Common myeloid progenitor, CD34-positive (primary cell): Measurements from ENCODE around the gene GRID1.

Experiments
- CTCF ChIA-PET: fragments of 350-600 bp; sonication (Branson Sonifier 250); formaldehyde crosslinking; loops from one replicate; lab custom pipeline; 2021; ENCODE audit warnings: antibody characterized with exemption; lab: Charles Lee
- POLR2A ChIA-PET: fragments of 350-600 bp; sonication (Branson Sonifier 250); formaldehyde crosslinking; loops from one replicate; lab custom pipeline; 2021; ENCODE audit warnings: antibody characterized with exemption; lab: Charles Lee
- DNase-seq, 3 donors: peaks; one replicate each; pipeline versions ENCODE4 v3.0.0 to v3.0.0-alpha.2; 2013
- H3K27ac ChIP-seq, 2 experiments: 1 replicate in 1 of 2; 2 replicates in 1 of 2; pipeline ENCODE4 v1.7.0; 2013; ENCODE audit warnings: inconsistent platforms in 2 of 2, low read length in 2 of 2, mild to moderate bottlenecking in 2 of 2, low read depth in 1 of 2, moderate library complexity in 1 of 2; ENCODE audit not compliant: severe bottlenecking in 2 of 2, insufficient read depth in 1 of 2, poor library complexity in 1 of 2
- H3K27me3 ChIP-seq, 5 experiments: replicated peaks in 2 of 5; 1 replicate in 3 of 5; 2 replicates in 2 of 5; pipeline versions ENCODE4 v1.6.1 to v1.7.0; 2013; ENCODE audit warnings: low read length in 4 of 5, mild to moderate bottlenecking in 2 of 5, moderate library complexity in 2 of 5, inconsistent platforms in 1 of 5; ENCODE audit not compliant: insufficient read depth in 5 of 5, control insufficient read depth in 4 of 5
- H3K36me3 ChIP-seq, 4 experiments: 1 replicate in 2 of 4; 2 replicates in 2 of 4; pipeline versions ENCODE4 v1.6.1 to v1.7.0; 2013; ENCODE audit warnings: low read length in 3 of 4, control low read depth in 1 of 4, mild to moderate bottlenecking in 1 of 4; ENCODE audit not compliant: control insufficient read depth in 4 of 4, insufficient read depth in 4 of 4
- H3K4me1 ChIP-seq, 4 experiments: 1 replicate in 3 of 4; 2 replicates in 1 of 4; pipeline versions ENCODE4 v1.6.1 to v1.7.1; 2013; ENCODE audit warnings: low read length in 3 of 4, mild to moderate bottlenecking in 3 of 4, control low read depth in 1 of 4, inconsistent platforms in 1 of 4, moderate library complexity in 1 of 4; ENCODE audit not compliant: control insufficient read depth in 4 of 4, insufficient read depth in 4 of 4; ENCODE audit errors: control extremely low read depth in 1 of 4
- H3K4me3 ChIP-seq, 7 experiments: 1 replicate in 4 of 7; 2 replicates in 3 of 7; pipeline versions ENCODE4 v1.5.1 to v1.7.0; 2013; ENCODE audit warnings: mild to moderate bottlenecking in 7 of 7, low read length in 6 of 7, moderate library complexity in 6 of 7, inconsistent platforms in 2 of 7, low read depth in 2 of 7, control low read depth in 1 of 7; ENCODE audit not compliant: insufficient read depth in 4 of 7, control insufficient read depth in 1 of 7; ENCODE audit errors: extremely low read depth in 1 of 7
- H3K9me3 ChIP-seq, 5 experiments: 1 replicate in 4 of 5; 2 replicates in 1 of 5; pipeline versions ENCODE4 v1.6.1 to v1.7.1; 2013; ENCODE audit warnings: low read length in 4 of 5, mild to moderate bottlenecking in 2 of 5, inconsistent platforms in 1 of 5, low read depth in 1 of 5, moderate library complexity in 1 of 5; ENCODE audit not compliant: control insufficient read depth in 4 of 5, insufficient read depth in 2 of 5; ENCODE audit errors: control extremely low read depth in 1 of 5
- WGBS: methylation state at CpG from one replicate; pipeline ENCODE4 v1.1.5; 2013; ENCODE audit not compliant: insufficient coverage; 5-methylcytosine and 5-hydroxymethylcytosine counted together

The GRID1 gene

DNA sequence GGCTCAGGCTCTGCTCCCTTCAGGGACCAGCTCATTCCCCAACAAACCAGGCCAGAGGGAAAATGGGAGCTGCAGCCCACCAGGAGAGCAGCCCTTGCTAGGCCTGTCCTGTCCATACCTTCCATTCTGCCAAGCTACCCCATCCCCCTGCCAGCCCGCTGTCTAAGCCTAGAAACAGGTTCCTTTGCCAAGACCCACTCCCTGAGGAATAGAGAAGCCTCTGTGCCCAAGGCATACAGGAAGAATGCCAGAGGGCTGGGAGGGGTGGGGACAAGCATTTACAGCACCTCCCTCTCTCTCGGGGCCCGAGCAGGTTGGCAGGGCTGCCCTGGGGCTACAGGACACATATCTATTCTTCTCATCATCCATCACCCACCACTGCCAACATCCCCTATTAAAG is 178.3 kb downstream of the GRID1 start:
- WGBS = no CpG with 5 or more reads among the region's 3 CpGs
- ChIA-PET POLR2A (no interaction called here), CTCF (no interaction called here)
- Histone ChIP-seq H3K4me3 (no peak overlapping the region), H3K4me1 (no peaks in the 10 kb centered on the region), H3K9me3 (peaks cover 0 to 3% (median 0%) of the 10 kb centered on the region in 5 experiments), H3K36me3 (no peaks in the 10 kb centered on the region), H3K27me3 (no peaks in the 10 kb centered on the region), H3K27ac (no peak overlapping the region)
- DNase-seq = no peak

DNA sequence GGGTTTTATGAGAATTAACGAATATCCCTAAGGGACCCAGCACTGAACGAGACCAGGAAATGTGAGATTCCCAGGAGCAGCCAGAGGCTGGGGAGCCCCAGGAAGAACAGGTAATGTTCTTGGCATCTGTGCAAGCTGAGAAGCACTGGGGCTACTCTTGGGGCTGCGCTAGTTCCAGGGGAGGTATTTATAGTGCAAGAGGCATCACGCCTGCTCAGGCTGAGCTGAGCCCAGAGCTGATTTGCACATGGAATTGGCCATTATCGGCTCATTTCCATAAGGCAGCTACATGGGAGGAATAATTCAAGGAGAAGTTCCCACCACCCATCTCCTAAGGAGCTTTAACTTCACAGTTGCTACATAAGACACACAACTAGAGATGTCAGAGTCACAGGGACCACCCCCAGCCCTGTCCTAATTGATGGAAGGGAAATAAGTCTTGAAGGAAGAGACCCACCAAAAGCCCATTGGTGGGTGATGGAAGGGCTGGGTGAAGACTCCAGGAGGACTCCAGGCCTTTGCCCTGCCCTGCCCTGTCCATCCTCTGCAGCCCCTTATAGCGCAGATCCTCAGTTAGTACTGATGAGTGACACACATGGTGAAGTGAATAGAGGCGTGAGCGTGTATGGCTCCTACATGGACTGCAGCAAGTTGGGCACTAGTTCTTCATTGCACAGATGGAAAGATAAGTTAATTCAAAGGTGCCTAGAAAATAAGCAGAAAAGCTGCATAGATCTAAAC is 178.9 kb downstream of the GRID1 start:
- H3K27me3 ChIP-seq = no peaks in the 10 kb centered on the region
- no peaks in the 10 kb centered on the region for H3K36me3 ChIP-seq
- no peak for DNase-seq
- ChIA-PET CTCF (no interaction called here), POLR2A (no interaction called here)
- 98% methylated on average over 6 of the region's 8 CpGs for WGBS
- no peak overlapping the region for H3K27ac ChIP-seq
- peaks cover 0 to 3% (median 0%) of the 10 kb centered on the region in 5 experiments for H3K9me3 ChIP-seq
- no peak overlapping the region for H3K4me3 ChIP-seq
- no peaks in the 10 kb centered on the region for H3K4me1 ChIP-seq

DNA sequence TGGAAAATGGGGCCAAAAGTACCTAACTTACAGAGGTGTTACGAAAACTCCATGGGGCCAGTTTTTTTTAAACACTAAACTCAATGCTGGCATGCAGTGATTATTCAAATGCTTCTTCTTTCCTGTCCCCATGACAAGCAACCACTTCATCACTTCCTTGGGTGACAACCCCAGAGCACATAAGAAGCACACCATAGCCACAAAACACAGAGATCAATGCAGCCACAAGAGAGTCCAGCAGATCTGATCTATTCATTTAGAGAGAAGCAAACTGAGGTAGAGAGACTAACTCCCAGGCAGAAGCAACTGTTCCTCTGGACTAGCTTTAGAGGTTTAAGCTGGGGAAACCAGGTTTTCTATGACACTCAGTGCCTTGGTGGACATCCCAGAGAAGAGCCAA is 180.0 kb downstream of the GRID1 start:
- Histone ChIP-seq H3K4me3 (no peak overlapping the region), H3K4me1 (no peaks in the 10 kb centered on the region), H3K36me3 (no peaks in the 10 kb centered on the region), H3K9me3 (peaks cover 0 to 3% (median 0%) of the 10 kb centered on the region in 5 experiments), H3K27ac (no peak overlapping the region), H3K27me3 (no peaks in the 10 kb centered on the region)
- POLR2A ChIA-PET = no interaction called here
- no peak for DNase-seq
- WGBS = 100% methylated on average over 1 of the region's 1 CpG
- CTCF ChIA-PET = no interaction called here

DNA sequence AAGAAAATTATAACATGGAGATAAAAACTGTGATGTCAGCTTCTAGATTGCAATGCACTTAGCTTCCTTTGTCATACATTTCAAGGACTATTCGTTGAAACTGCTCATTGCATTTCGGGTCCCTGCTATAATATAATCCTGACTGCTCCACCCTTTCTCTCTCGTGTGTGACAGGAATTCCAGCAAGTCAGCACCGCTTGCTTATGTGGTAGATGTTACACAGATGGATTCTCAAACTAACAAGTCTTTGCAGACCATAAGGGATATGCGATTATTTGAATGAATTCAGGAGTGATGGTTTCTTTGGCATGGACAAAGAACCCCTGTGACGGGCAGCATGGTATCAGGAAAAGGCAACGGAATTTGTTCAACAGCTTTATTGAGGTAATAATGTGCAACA is 184.0 kb downstream of the GRID1 start:
- DNase-seq = no peak
- Histone ChIP-seq H3K4me1 (no peaks in the 10 kb centered on the region), H3K4me3 (no peak overlapping the region), H3K9me3 (peaks cover 0 to 3% (median 0%) of the 10 kb centered on the region in 5 experiments), H3K27me3 (peaks cover 0 to 2% (median 0%) of the 10 kb centered on the region in 5 experiments), H3K27ac (no peak overlapping the region), H3K36me3 (no peaks in the 10 kb centered on the region)
- POLR2A ChIA-PET = no interaction called here
- 100% methylated on average over 2 of the region's 7 CpGs for WGBS
- CTCF ChIA-PET = no interaction called here

DNA sequence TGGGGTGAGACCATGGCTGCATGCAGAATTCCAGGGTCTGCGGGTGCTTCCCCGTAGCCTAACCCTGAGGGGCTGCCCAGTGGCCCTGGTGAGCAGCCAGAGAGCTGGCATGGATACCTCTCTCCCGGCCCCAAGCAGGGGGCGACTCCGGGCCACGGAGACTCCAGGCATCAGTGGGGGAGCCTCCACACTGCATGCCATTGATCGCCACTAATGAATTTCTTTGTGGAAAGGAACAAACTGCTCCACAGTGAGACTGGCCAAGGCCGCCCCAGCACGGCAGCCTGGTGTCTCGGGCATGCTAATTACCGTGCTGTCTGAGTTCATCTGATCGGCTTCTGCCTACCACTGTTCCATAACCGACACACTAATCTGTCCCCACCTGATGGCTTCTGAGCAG is 184.4 kb downstream of the GRID1 start:
- WGBS = 93% methylated on average over 11 of the region's 13 CpGs
- H3K27me3 ChIP-seq = peaks cover 0 to 2% (median 0%) of the 10 kb centered on the region in 5 experiments
- H3K9me3 ChIP-seq = peaks cover 0 to 3% (median 0%) of the 10 kb centered on the region in 5 experiments
- no peaks in the 10 kb centered on the region for H3K36me3 ChIP-seq
- ChIA-PET CTCF (no interaction called here), POLR2A (no interaction called here)
- no peak overlapping the region for H3K4me3 ChIP-seq
- H3K27ac ChIP-seq = no peak overlapping the region
- no peak for DNase-seq
- no peaks in the 10 kb centered on the region for H3K4me1 ChIP-seq

DNA sequence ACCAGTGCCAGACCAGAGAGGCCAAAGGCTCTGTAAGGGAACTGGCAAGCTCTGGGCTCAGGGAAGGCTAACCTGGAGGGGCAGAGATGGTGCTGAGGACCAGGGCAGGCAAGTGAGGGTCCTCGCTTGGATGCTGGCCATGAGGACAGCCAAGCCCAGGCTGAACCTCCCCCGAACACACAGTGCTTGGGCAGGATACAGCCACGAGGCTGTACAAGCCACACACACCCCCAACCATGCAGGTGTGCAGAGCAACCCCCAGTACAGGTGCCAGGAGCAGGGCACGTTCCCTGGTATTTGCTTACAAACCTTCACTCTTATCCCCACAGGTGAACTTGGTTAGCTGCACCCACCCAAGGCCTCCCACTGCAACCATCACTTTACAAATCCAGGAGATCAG is 185.7 kb downstream of the GRID1 start:
- 96% methylated on average over 3 of the region's 4 CpGs for WGBS
- ChIA-PET POLR2A (no interaction called here), CTCF (no interaction called here)
- H3K27ac ChIP-seq = no peak overlapping the region
- no peak overlapping the region for H3K4me3 ChIP-seq
- no peaks in the 10 kb centered on the region for H3K4me1 ChIP-seq
- no peaks in the 10 kb centered on the region for H3K36me3 ChIP-seq
- DNase-seq = no peak
- H3K27me3 ChIP-seq = peaks cover 0 to 2% (median 0%) of the 10 kb centered on the region in 5 experiments
- peaks cover 0 to under 1% (median 0%) of the 10 kb centered on the region in 5 experiments for H3K9me3 ChIP-seq

DNA sequence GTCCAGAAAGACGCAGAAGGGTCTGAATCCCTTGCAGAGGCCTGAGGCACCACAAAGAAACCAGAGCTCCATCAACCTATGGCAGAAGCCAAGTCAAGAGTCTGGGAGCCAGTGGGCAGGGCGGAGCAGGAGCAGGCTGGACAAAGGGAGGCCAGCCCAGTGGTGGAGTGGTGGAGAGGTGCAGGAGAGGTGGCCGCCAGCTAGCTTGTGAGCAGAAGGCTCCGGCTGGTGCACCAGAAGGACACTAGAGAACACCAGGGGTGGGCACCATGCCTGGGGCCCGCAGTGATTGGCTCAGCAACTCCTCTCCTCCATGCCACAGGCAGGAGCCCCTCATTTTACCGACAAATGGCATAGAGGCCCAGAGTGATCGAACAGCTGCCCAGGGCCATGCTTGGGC is 186.6 kb downstream of the GRID1 start:
- no peaks in the 10 kb centered on the region for H3K36me3 ChIP-seq
- H3K27me3 ChIP-seq = peaks cover 0 to 2% (median 0%) of the 10 kb centered on the region in 5 experiments
- ChIA-PET CTCF (no interaction called here), POLR2A (no interaction called here)
- no peaks in the 10 kb centered on the region for H3K4me1 ChIP-seq
- WGBS = 98% methylated on average over 6 of the region's 7 CpGs
- no peaks in the 10 kb centered on the region for H3K9me3 ChIP-seq
- no peak for DNase-seq
- H3K4me3 ChIP-seq = no peak overlapping the region
- no peak overlapping the region for H3K27ac ChIP-seq
